Measurements from ENCODE around the gene NPAS3. TPM values are rescaled to one million over a fixed set of nuclear protein-coding genes. Genes with fewer than 3 reads are reported as not detected.

The NPAS3 gene
- total and polyA plus RNA-seq, 8 donors = 0.09 to 0.79 (median 0.56) TPM

- ATAC-seq = no peak
Observed at GRCh38 chr14:33194551-33194950, 255.9 kb downstream of the NPAS3 start.

DNA sequence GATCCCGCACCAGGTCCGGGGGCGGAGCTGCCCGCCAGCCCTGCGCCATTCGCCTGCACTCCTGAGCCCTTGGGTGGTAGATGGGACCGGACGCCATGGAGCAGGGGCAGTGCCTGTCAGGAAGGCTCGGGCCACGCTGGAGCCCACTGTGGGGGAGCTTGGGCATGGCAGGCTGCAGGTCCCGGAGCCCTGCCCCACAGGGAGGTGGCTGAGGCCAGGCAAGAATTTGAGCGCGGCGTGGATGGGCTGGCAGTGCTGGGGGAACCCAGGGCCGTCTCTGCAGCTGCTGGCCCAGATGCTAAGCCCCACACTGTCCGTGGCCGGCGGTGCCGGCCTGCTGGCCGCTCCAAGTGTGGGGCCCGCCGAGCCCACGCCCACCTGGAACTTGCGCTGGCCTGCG, 260.0 kb downstream of the NPAS3 start:
- Histone ChIP-seq H3K27me3 (no peaks in the 10 kb centered on the region), H3K9me3 (peaks cover 0 to 7% of the 10 kb centered on the region in 2 donors), H3K27ac (no peak overlapping the region), H3K4me3 (no peak overlapping the region), H3K4me1 (no peaks in the 10 kb centered on the region), H3K36me3 (no peaks in the 10 kb centered on the region)
- peak in 1 of 4 donors; percentile 73 for DNase-seq
- no peak for ATAC-seq
- intact Hi-C loops (cut with DNase I) = no loop called here
- TF ChIP-seq, protein P1, sequence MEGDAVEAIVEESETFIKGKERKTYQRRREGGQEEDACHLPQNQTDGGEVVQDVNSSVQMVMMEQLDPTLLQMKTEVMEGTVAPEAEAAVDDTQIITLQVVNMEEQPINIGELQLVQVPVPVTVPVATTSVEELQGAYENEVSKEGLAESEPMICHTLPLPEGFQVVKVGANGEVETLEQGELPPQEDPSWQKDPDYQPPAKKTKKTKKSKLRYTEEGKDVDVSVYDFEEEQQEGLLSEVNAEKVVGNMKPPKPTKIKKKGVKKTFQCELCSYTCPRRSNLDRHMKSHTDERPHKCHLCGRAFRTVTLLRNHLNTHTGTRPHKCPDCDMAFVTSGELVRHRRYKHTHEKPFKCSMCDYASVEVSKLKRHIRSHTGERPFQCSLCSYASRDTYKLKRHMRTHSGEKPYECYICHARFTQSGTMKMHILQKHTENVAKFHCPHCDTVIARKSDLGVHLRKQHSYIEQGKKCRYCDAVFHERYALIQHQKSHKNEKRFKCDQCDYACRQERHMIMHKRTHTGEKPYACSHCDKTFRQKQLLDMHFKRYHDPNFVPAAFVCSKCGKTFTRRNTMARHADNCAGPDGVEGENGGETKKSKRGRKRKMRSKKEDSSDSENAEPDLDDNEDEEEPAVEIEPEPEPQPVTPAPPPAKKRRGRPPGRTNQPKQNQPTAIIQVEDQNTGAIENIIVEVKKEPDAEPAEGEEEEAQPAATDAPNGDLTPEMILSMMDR (IDR thresholded peaks at IDR 0.05) = no peak

More at GRCh38 chr14:33194551-33194950, 255.9 kb downstream of the NPAS3 start:
- H3K4me1 ChIP-seq = no peaks in the 10 kb centered on the region
- DNase-seq = no peak
- intact Hi-C loops (cut with DNase I) = no loop called here
- no peak overlapping the region for H3K4me3 ChIP-seq
- H3K36me3 ChIP-seq = no peaks in the 10 kb centered on the region
- peaks cover 0 to 7% of the 10 kb centered on the region in 2 donors for H3K9me3 ChIP-seq
- TF ChIP-seq, protein P1 (IDR thresholded peaks at IDR 0.05) = no peak
- H3K27me3 ChIP-seq = no peaks in the 10 kb centered on the region
- H3K27ac ChIP-seq = no peak overlapping the region

GRCh38 chr14:33201116-33201515, 262.4 kb downstream of the NPAS3 start:
- H3K4me1 ChIP-seq = no peaks in the 10 kb centered on the region
- ATAC-seq = no peak
- intact Hi-C loops (cut with DNase I) = no loop called here
- no peak for DNase-seq
- H3K9me3 ChIP-seq = peaks cover 0 to 7% of the 10 kb centered on the region in 2 donors
- H3K27ac ChIP-seq = no peak overlapping the region
- TF ChIP-seq, protein P1 (IDR thresholded peaks at IDR 0.05) = no peak
- no peaks in the 10 kb centered on the region for H3K36me3 ChIP-seq
- H3K27me3 ChIP-seq = no peaks in the 10 kb centered on the region
- no peak overlapping the region for H3K4me3 ChIP-seq

DNA sequence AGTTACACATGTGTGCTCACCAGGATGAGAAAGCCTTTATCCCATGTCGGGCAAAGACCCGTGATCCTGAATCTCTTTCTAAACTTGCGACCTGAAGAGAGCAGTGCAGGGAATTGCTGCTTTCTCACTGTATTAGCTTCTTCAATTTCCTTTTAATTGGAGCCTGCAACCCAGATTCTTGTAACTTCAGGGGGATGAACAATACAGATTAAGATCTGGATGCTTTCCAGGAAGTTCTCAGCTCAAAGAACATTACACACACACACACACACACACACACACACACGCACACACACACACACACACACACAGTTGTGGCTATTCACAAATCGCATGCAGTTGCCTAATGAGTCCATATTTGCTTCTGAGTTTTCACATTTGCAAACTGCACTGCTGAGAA, 268.3 kb downstream of the NPAS3 start:
- ATAC-seq (no peak), DNase-seq (no peak)
- Histone ChIP-seq H3K4me3 (no peak overlapping the region), H3K27me3 (no peaks in the 10 kb centered on the region), H3K27ac (no peak overlapping the region), H3K9me3 (no peaks in the 10 kb centered on the region), H3K36me3 (no peaks in the 10 kb centered on the region), H3K4me1 (no peaks in the 10 kb centered on the region)
- TF ChIP-seq, protein P1 (IDR thresholded peaks at IDR 0.05) = no peak
- intact Hi-C loops (cut with DNase I) = no loop called here

GRCh38 chr14:33207467-33208017, 268.9 kb downstream of the NPAS3 start:
- ATAC-seq = no peak
- TF ChIP-seq, protein P1 (IDR thresholded peaks at IDR 0.05) = no peak
- no peaks in the 10 kb centered on the region for H3K4me1 ChIP-seq

More at GRCh38 chr14:33207467-33208017, 268.9 kb downstream of the NPAS3 start:
- no peaks in the 10 kb centered on the region for H3K36me3 ChIP-seq
- DNase-seq = no peak
- intact Hi-C loops (cut with DNase I) = no loop called here
- H3K9me3 ChIP-seq = no peaks in the 10 kb centered on the region
- no peak overlapping the region for H3K27ac ChIP-seq
- no peaks in the 10 kb centered on the region for H3K27me3 ChIP-seq
- no peak overlapping the region for H3K4me3 ChIP-seq

Measured in left lung (tissue), 10 donors.